ENCODE data around the gene TTI1. TPM values are rescaled to one million over a fixed set of nuclear protein-coding genes. Genes with fewer than 3 reads are reported as not detected.

Gene TTI1
- 17.5 and 20.0 TPM in 2 replicates for polyA plus RNA-seq
- polyA minus RNA-seq = 39.4 and 42.9 TPM in 2 replicates

GRCh38 chr20:38033330-38034107, at the start of gene TTI1, which contains the start of gene RPRD1B:
Gene TTI1 (minus strand): TSS chr20:38033456. CDS start chr20:38013816, 19,640 bp downstream.
Gene RPRD1B (plus strand): TSS chr20:38033746. CDS start chr20:38033948, 202 bp downstream.
- no peaks in the 10 kb centered on the region for H3K27me3 ChIP-seq (ENCODE audit: insufficient read depth, low read depth, low read length)
- H3K79me2 ChIP-seq (replicated peaks; ENCODE audit: insufficient read depth, low read length) = peaks cover 84% of the 10 kb centered on the region
- H2AFZ ChIP-seq (ENCODE audit: low read depth, low read length) = peak within 1 kb of the TSS; percentile 88
- no peaks in the 10 kb centered on the region for H3F3A ChIP-seq (ENCODE audit: insufficient read depth, low read length, poor library complexity, severe bottlenecking)
- H4K20me1 ChIP-seq (ENCODE audit: insufficient read depth) = no peaks in the 10 kb centered on the region
- H3K9me2 ChIP-seq (ENCODE audit: insufficient read depth, low read length) = no peaks in the 10 kb centered on the region
- H3K4me3 ChIP-seq (ENCODE audit: low read length) = peak within 1 kb of the TSS; percentile 87
- no peaks in the 10 kb centered on the region for H3K9me3 ChIP-seq (ENCODE audit: low read length)
- TF ChIP-seq EZH2 (IDR thresholded peaks at IDR 0.05; ENCODE audit: borderline replicate concordance, insufficient read depth, low read length, poor library complexity, severe bottlenecking) (no peak), MXI1 (conservative IDR thresholded peaks at IDR 0.05; ENCODE audit: poor library complexity, severe bottlenecking) (peak; percentile 100), EP300 (conservative IDR thresholded peaks at IDR 0.05; ENCODE audit: poor library complexity, severe bottlenecking) (peak; percentile 33), TAF1 (IDR thresholded peaks at IDR 0.05; ENCODE audit: low read depth) (no peak), RAD21 (conservative IDR thresholded peaks at IDR 0.05) (peak; percentile 38), SMC3 (conservative IDR thresholded peaks at IDR 0.05; ENCODE audit: poor library complexity) (peak; percentile 55), POLR2AphosphoS5 (IDR thresholded peaks at IDR 0.05) (peak; percentile 71)
- TF ChIP-seq, protein P1, sequence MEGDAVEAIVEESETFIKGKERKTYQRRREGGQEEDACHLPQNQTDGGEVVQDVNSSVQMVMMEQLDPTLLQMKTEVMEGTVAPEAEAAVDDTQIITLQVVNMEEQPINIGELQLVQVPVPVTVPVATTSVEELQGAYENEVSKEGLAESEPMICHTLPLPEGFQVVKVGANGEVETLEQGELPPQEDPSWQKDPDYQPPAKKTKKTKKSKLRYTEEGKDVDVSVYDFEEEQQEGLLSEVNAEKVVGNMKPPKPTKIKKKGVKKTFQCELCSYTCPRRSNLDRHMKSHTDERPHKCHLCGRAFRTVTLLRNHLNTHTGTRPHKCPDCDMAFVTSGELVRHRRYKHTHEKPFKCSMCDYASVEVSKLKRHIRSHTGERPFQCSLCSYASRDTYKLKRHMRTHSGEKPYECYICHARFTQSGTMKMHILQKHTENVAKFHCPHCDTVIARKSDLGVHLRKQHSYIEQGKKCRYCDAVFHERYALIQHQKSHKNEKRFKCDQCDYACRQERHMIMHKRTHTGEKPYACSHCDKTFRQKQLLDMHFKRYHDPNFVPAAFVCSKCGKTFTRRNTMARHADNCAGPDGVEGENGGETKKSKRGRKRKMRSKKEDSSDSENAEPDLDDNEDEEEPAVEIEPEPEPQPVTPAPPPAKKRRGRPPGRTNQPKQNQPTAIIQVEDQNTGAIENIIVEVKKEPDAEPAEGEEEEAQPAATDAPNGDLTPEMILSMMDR (IDR thresholded peaks at IDR 0.05; ENCODE audit: poor library complexity, severe bottlenecking) = peak; percentile 18
- TF ChIP-seq, protein P2, sequence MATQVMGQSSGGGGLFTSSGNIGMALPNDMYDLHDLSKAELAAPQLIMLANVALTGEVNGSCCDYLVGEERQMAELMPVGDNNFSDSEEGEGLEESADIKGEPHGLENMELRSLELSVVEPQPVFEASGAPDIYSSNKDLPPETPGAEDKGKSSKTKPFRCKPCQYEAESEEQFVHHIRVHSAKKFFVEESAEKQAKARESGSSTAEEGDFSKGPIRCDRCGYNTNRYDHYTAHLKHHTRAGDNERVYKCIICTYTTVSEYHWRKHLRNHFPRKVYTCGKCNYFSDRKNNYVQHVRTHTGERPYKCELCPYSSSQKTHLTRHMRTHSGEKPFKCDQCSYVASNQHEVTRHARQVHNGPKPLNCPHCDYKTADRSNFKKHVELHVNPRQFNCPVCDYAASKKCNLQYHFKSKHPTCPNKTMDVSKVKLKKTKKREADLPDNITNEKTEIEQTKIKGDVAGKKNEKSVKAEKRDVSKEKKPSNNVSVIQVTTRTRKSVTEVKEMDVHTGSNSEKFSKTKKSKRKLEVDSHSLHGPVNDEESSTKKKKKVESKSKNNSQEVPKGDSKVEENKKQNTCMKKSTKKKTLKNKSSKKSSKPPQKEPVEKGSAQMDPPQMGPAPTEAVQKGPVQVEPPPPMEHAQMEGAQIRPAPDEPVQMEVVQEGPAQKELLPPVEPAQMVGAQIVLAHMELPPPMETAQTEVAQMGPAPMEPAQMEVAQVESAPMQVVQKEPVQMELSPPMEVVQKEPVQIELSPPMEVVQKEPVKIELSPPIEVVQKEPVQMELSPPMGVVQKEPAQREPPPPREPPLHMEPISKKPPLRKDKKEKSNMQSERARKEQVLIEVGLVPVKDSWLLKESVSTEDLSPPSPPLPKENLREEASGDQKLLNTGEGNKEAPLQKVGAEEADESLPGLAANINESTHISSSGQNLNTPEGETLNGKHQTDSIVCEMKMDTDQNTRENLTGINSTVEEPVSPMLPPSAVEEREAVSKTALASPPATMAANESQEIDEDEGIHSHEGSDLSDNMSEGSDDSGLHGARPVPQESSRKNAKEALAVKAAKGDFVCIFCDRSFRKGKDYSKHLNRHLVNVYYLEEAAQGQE (IDR thresholded peaks at IDR 0.05; ENCODE audit: borderline replicate concordance) = peak; percentile 73
- H3K36me3 ChIP-seq (ENCODE audit: insufficient read depth, low read length) = no peaks in the 10 kb centered on the region
- H3K27ac ChIP-seq (ENCODE audit: low read length) = peak within 1 kb of the TSS; percentile 85
- H3K4me2 ChIP-seq (ENCODE audit: low read length) = peak within 1 kb of the TSS; percentile 95
- peak within 1 kb of the TSS; percentile 90 for H3K9ac ChIP-seq (ENCODE audit: low read length)

DNA sequence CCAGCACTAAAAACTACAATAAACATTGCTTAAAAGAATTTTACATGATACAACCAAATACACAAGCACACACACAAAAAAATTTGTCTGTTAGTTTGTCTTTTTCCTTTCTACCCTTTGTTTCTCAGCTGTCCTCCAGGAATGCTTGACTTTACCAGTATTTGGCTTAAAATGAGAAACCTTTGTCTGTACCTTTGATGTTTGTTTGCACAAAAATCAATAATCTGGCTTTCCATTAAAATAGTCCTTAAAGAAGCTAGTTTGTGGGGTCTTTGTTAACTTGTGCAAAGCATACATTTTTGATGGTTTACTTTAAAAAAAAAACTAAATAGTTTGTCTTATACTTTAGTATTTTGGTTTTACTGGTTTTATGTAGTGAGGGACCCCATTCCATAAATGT, 49.6 kb upstream of the TTI1 start:
- Histone ChIP-seq H3K4me2 (ENCODE audit: low read length) (no peak overlapping the region), H2AFZ (ENCODE audit: low read depth, low read length) (no peak overlapping the region), H3K9me2 (ENCODE audit: insufficient read depth, low read length) (no peaks in the 10 kb centered on the region), H3K79me2 (replicated peaks; ENCODE audit: insufficient read depth, low read length) (no peaks in the 10 kb centered on the region), H3K27me3 (ENCODE audit: insufficient read depth, low read depth, low read length) (no peaks in the 10 kb centered on the region), H3K36me3 (ENCODE audit: insufficient read depth, low read length) (peaks cover 1% of the 10 kb centered on the region), H3K4me3 (ENCODE audit: low read length) (no peak overlapping the region), H3K9me3 (ENCODE audit: low read length) (no peaks in the 10 kb centered on the region), H3K9ac (ENCODE audit: low read length) (no peak overlapping the region), H3F3A (ENCODE audit: insufficient read depth, low read length, poor library complexity, severe bottlenecking) (no peaks in the 10 kb centered on the region), H4K20me1 (ENCODE audit: insufficient read depth) (no peaks in the 10 kb centered on the region), H3K27ac (ENCODE audit: low read length) (no peak overlapping the region)
- TF ChIP-seq RAD21 (conservative IDR thresholded peaks at IDR 0.05) (no peak), TAF1 (IDR thresholded peaks at IDR 0.05; ENCODE audit: low read depth) (no peak), MXI1 (conservative IDR thresholded peaks at IDR 0.05; ENCODE audit: poor library complexity, severe bottlenecking) (no peak), EZH2 (IDR thresholded peaks at IDR 0.05; ENCODE audit: borderline replicate concordance, insufficient read depth, low read length, poor library complexity, severe bottlenecking) (no peak), POLR2AphosphoS5 (IDR thresholded peaks at IDR 0.05) (no peak)
- TF ChIP-seq, protein P1 (IDR thresholded peaks at IDR 0.05; ENCODE audit: poor library complexity, severe bottlenecking) = no peak

Measured in neural cell (in vitro differentiated cells).